Activated T-cell treated with anti-CD3 and anti-CD28 coated beads, Interleukin-2, amount 50 U/mL, for 72 hours (primary cell): ENCODE measurements around the gene P2RX2. TPM values are rescaled to one million over a fixed set of nuclear protein-coding genes. Genes with fewer than 3 reads are reported as not detected.
A peak's percentile ranks its signal among the peaks of the same experiment; 100 is the strongest.

ENCODE experiments used
- ATAC-seq, 2 donors: fragments of 150-1000 bp; cut with Tn5 transposase; replicated peaks in 1 of 2; 2 replicates each; pipeline ENCODE4 v1.10.0; 2021; ENCODE audit warnings: moderate library complexity in 2 of 2, mild to moderate bottlenecking in 1 of 2
- DNase-seq, 2 donors: peaks; one replicate each; pipeline ENCODE4 v3.0.0; 2021 to 2022; ENCODE audit warnings: mixed read lengths in 1 of 2
- H3K27ac Mint-ChIP-seq: one replicate; pipeline ENCODE4 v1.8.0; 2022; ENCODE audit warnings: mild to moderate bottlenecking, moderate library complexity, mixed read lengths
- H3K27me3 Mint-ChIP-seq: one replicate; pipeline ENCODE4 v1.8.0; 2022; ENCODE audit warnings: low read depth, mixed read lengths
- H3K36me3 Mint-ChIP-seq, 2 donors: one replicate each; pipeline ENCODE4 v1.8.0; 2022; ENCODE audit warnings: mixed read lengths in 2 of 2, mild to moderate bottlenecking in 1 of 2; ENCODE audit not compliant: insufficient read depth in 2 of 2
- H3K4me1 Mint-ChIP-seq: one replicate; pipeline ENCODE4 v1.8.0; 2022; ENCODE audit warnings: low read depth, mixed read lengths
- H3K4me3 Mint-ChIP-seq, 2 donors: one replicate each; pipeline ENCODE4 v1.8.0; 2022; ENCODE audit warnings: mild to moderate bottlenecking in 2 of 2, mixed read lengths in 2 of 2, moderate library complexity in 2 of 2
- H3K9me3 Mint-ChIP-seq, 2 donors: one replicate each; pipeline ENCODE4 v1.8.0; 2022; ENCODE audit warnings: mixed read lengths in 2 of 2
- total RNA-seq, 2 donors: library from RNA; stranded (reverse); gene quantifications; one replicate each; pipeline ENCODE4 v1.2.3, GENCODE V29; 2022

The P2RX2 gene
- total RNA-seq = not detected

GRCh38 chr12:132618683-132619043, at the start of gene P2RX2:
Gene P2RX2, plus strand, starts transcription at chr12:132618776. Its CDS starts 41 bp downstream, at chr12:132618817.
- peaks cover 0 to 2% of the 10 kb centered on the region in 2 donors for H3K9me3 Mint-ChIP-seq
- peak within 1 kb of the TSS; percentile 55 to 63 for H3K4me3 Mint-ChIP-seq
- H3K27ac Mint-ChIP-seq = peak within 1 kb of the TSS; percentile 78
- H3K27me3 Mint-ChIP-seq = peaks cover 36% of the 10 kb centered on the region
- H3K4me1 Mint-ChIP-seq = peaks cover 12% of the 10 kb centered on the region
- H3K36me3 Mint-ChIP-seq = peaks cover 11% of the 10 kb centered on the region in 2 donors
- ATAC-seq = peak in 1 of 2 donors; percentile 5
- no peak for DNase-seq

GRCh38 chr12:132568826-132569480, 49.6 kb upstream of the P2RX2 start:
- H3K27me3 Mint-ChIP-seq = no peaks in the 10 kb centered on the region
- no peaks in the 10 kb centered on the region for H3K36me3 Mint-ChIP-seq
- no peak overlapping the region for H3K4me3 Mint-ChIP-seq
- no peaks in the 10 kb centered on the region for H3K9me3 Mint-ChIP-seq
- ATAC-seq (no peak), DNase-seq (no peak)
- H3K4me1 Mint-ChIP-seq = no peaks in the 10 kb centered on the region
- no peak overlapping the region for H3K27ac Mint-ChIP-seq

GRCh38 chr12:132569856-132570480, 48.6 kb upstream of the P2RX2 start:
- H3K27me3 Mint-ChIP-seq = no peaks in the 10 kb centered on the region

GRCh38 chr12:132570635-132571034, 47.9 kb upstream of the P2RX2 start:
- ATAC-seq (no peak), DNase-seq (no peak)
- Mint-ChIP-seq H3K4me1 (no peaks in the 10 kb centered on the region), H3K4me3 (no peak overlapping the region), H3K27ac (no peak overlapping the region), H3K9me3 (no peaks in the 10 kb centered on the region), H3K27me3 (no peaks in the 10 kb centered on the region), H3K36me3 (no peaks in the 10 kb centered on the region)

More at GRCh38 chr12:132569856-132570480, 48.6 kb upstream of the P2RX2 start:
- Mint-ChIP-seq H3K4me1 (no peaks in the 10 kb centered on the region), H3K9me3 (no peaks in the 10 kb centered on the region), H3K4me3 (no peak overlapping the region), H3K36me3 (no peaks in the 10 kb centered on the region), H3K27ac (no peak overlapping the region)
- DNase-seq = no peak
- no peak for ATAC-seq

- Mint-ChIP-seq H3K4me1 (no peaks in the 10 kb centered on the region), H3K27ac (no peak overlapping the region), H3K27me3 (no peaks in the 10 kb centered on the region), H3K36me3 (no peaks in the 10 kb centered on the region), H3K4me3 (no peak overlapping the region), H3K9me3 (no peaks in the 10 kb centered on the region)
- ATAC-seq (no peak), DNase-seq (no peak)
These were observed 47.5 kb upstream of the P2RX2 start for GRCh38 chr12:132571051-132571450.

- H3K27me3 Mint-ChIP-seq = no peaks in the 10 kb centered on the region
- no peak for ATAC-seq
- no peak overlapping the region for H3K27ac Mint-ChIP-seq
- H3K36me3 Mint-ChIP-seq = no peaks in the 10 kb centered on the region
- no peaks in the 10 kb centered on the region for H3K4me1 Mint-ChIP-seq
- no peak for DNase-seq
- H3K9me3 Mint-ChIP-seq = no peaks in the 10 kb centered on the region
- no peak overlapping the region for H3K4me3 Mint-ChIP-seq
These were observed 47.0 kb upstream of the P2RX2 start for GRCh38 chr12:132571598-132571997.

- no peak overlapping the region for H3K4me3 Mint-ChIP-seq
- DNase-seq (no peak), ATAC-seq (no peak)
- no peaks in the 10 kb centered on the region for H3K36me3 Mint-ChIP-seq
- no peaks in the 10 kb centered on the region for H3K27me3 Mint-ChIP-seq
- H3K4me1 Mint-ChIP-seq = no peaks in the 10 kb centered on the region
- no peak overlapping the region for H3K27ac Mint-ChIP-seq
- H3K9me3 Mint-ChIP-seq = no peaks in the 10 kb centered on the region
These were observed 46.5 kb upstream of the P2RX2 start for GRCh38 chr12:132572106-132572505.

- ATAC-seq (no peak), DNase-seq (no peak)
- H3K4me1 Mint-ChIP-seq = no peaks in the 10 kb centered on the region
- no peak overlapping the region for H3K27ac Mint-ChIP-seq
- H3K4me3 Mint-ChIP-seq = no peak overlapping the region
- no peaks in the 10 kb centered on the region for H3K27me3 Mint-ChIP-seq
- H3K36me3 Mint-ChIP-seq = peaks cover 0 to 2% of the 10 kb centered on the region in 2 donors
- no peaks in the 10 kb centered on the region for H3K9me3 Mint-ChIP-seq
These were observed 45.5 kb upstream of the P2RX2 start for GRCh38 chr12:132572801-132573760.

GRCh38 chr12:132574271-132574996, 44.1 kb upstream of the P2RX2 start:
- no peak for ATAC-seq
- no peaks in the 10 kb centered on the region for H3K4me1 Mint-ChIP-seq
- H3K4me3 Mint-ChIP-seq = no peak overlapping the region
- no peaks in the 10 kb centered on the region for H3K27me3 Mint-ChIP-seq
- no peaks in the 10 kb centered on the region for H3K9me3 Mint-ChIP-seq
- H3K27ac Mint-ChIP-seq = no peak overlapping the region
- DNase-seq = no peak
- H3K36me3 Mint-ChIP-seq = peaks cover 0 to 3% of the 10 kb centered on the region in 2 donors

- no peak overlapping the region for H3K27ac Mint-ChIP-seq
- no peaks in the 10 kb centered on the region for H3K4me1 Mint-ChIP-seq
- DNase-seq = no peak
- no peak overlapping the region for H3K4me3 Mint-ChIP-seq
- H3K36me3 Mint-ChIP-seq = peaks cover 0 to 3% of the 10 kb centered on the region in 2 donors
- no peaks in the 10 kb centered on the region for H3K27me3 Mint-ChIP-seq
- no peaks in the 10 kb centered on the region for H3K9me3 Mint-ChIP-seq
- no peak for ATAC-seq
These were observed 42.9 kb upstream of the P2RX2 start for GRCh38 chr12:132575661-132576060.

- ATAC-seq (no peak), DNase-seq (no peak)
- Mint-ChIP-seq H3K4me1 (no peaks in the 10 kb centered on the region), H3K9me3 (no peaks in the 10 kb centered on the region), H3K27ac (no peak overlapping the region), H3K27me3 (no peaks in the 10 kb centered on the region), H3K4me3 (no peak overlapping the region), H3K36me3 (peaks cover 0 to 3% of the 10 kb centered on the region in 2 donors)
These were observed 41.9 kb upstream of the P2RX2 start for GRCh38 chr12:132576701-132577100.

- no peak for ATAC-seq
- H3K27me3 Mint-ChIP-seq = no peaks in the 10 kb centered on the region
- no peak overlapping the region for H3K27ac Mint-ChIP-seq
- no peak overlapping the region for H3K4me3 Mint-ChIP-seq
- H3K9me3 Mint-ChIP-seq = no peaks in the 10 kb centered on the region
- H3K36me3 Mint-ChIP-seq = peaks cover 0 to 3% of the 10 kb centered on the region in 2 donors
- H3K4me1 Mint-ChIP-seq = no peaks in the 10 kb centered on the region
- DNase-seq = no peak
These were observed 41.2 kb upstream of the P2RX2 start for GRCh38 chr12:132577191-132577920.
